ENCODE measurements around the gene PPP6R3.
A peak's percentile ranks its signal among the peaks of the same experiment; 100 is the strongest.
"Not testable (repeated sequence)": the region's sequence is repeated elsewhere in the genome, so short reads cannot be mapped to it uniquely, and the experiment has no call there.

The PPP6R3 gene

GRCh38 chr11:68609761-68610160 is 149.2 kb downstream of the PPP6R3 start:
- Mint-ChIP-seq H3K9me3 (no peaks in the 10 kb centered on the region), H3K27me3 (ENCODE audit: low read depth) (no peaks in the 10 kb centered on the region), H3K36me3 (ENCODE audit: low read depth) (peaks cover 92% of the 10 kb centered on the region), H3K4me3 (no peak overlapping the region), H3K4me1 (no peaks in the 10 kb centered on the region), H3K27ac (peak overlapping the region in 2 of 3 experiments; percentile 38 to 57)
- no peak for TF ChIP-seq CTCF (IDR thresholded peaks at IDR 0.05; ENCODE audit: unreplicated experiment in 3 of 3)

- peaks cover 92% of the 10 kb centered on the region for H3K36me3 Mint-ChIP-seq (ENCODE audit: low read depth)
- H3K27ac Mint-ChIP-seq: peak overlapping the region in 2 of 3 experiments; percentile 38 to 57
- peak in 1 of 3 experiments; percentile 41 for TF ChIP-seq CTCF (IDR thresholded peaks at IDR 0.05; ENCODE audit: unreplicated experiment in 3 of 3)
- H3K9me3 Mint-ChIP-seq: no peaks in the 10 kb centered on the region
- no peaks in the 10 kb centered on the region for H3K4me1 Mint-ChIP-seq
- H3K27me3 Mint-ChIP-seq (ENCODE audit: low read depth): no peaks in the 10 kb centered on the region
- no peak overlapping the region for H3K4me3 Mint-ChIP-seq
These were observed 150.0 kb downstream of the PPP6R3 start for GRCh38 chr11:68610452-68611116.

GRCh38 chr11:68615657-68616056 is 155.1 kb downstream of the PPP6R3 start:
- Mint-ChIP-seq H3K27me3 (ENCODE audit: low read depth) (no peaks in the 10 kb centered on the region), H3K4me3 (no peak overlapping the region), H3K9me3 (peaks cover 2% of the 10 kb centered on the region), H3K27ac (no peak overlapping the region), H3K4me1 (no peaks in the 10 kb centered on the region), H3K36me3 (ENCODE audit: low read depth) (peaks cover 57% of the 10 kb centered on the region)
- TF ChIP-seq CTCF (IDR thresholded peaks at IDR 0.05; ENCODE audit: unreplicated experiment in 3 of 3): no peak

- Mint-ChIP-seq H3K4me1 (no peaks in the 10 kb centered on the region), H3K27ac (no peak overlapping the region), H3K36me3 (ENCODE audit: low read depth) (peaks cover 34% of the 10 kb centered on the region), H3K4me3 (no peak overlapping the region), H3K9me3 (peaks cover 5% of the 10 kb centered on the region), H3K27me3 (ENCODE audit: low read depth) (peaks cover 8% of the 10 kb centered on the region)
- TF ChIP-seq CTCF (IDR thresholded peaks at IDR 0.05; ENCODE audit: unreplicated experiment in 3 of 3): no peak
These were observed 157.6 kb downstream of the PPP6R3 start for GRCh38 chr11:68617925-68618809.

GRCh38 chr11:68621826-68622225 is 161.3 kb downstream of the PPP6R3 start:
- H3K27ac Mint-ChIP-seq: no peak overlapping the region
- H3K36me3 Mint-ChIP-seq (ENCODE audit: low read depth): peaks cover 2% of the 10 kb centered on the region
- peaks cover 17% of the 10 kb centered on the region for H3K9me3 Mint-ChIP-seq
- no peak for TF ChIP-seq CTCF (IDR thresholded peaks at IDR 0.05; ENCODE audit: unreplicated experiment in 3 of 3)
- H3K4me1 Mint-ChIP-seq: no peaks in the 10 kb centered on the region
- no peak overlapping the region for H3K4me3 Mint-ChIP-seq
- H3K27me3 Mint-ChIP-seq (ENCODE audit: low read depth): peaks cover 16% of the 10 kb centered on the region

- Mint-ChIP-seq H3K27me3 (ENCODE audit: low read depth) (peaks cover 16% of the 10 kb centered on the region), H3K9me3 (peaks cover 17% of the 10 kb centered on the region)
- not testable (repeated sequence) for H3K4me1 Mint-ChIP-seq; H3K27ac Mint-ChIP-seq; H3K36me3 Mint-ChIP-seq (ENCODE audit: low read depth); H3K4me3 Mint-ChIP-seq
These were observed 163.2 kb downstream of the PPP6R3 start for GRCh38 chr11:68623706-68624105.

GRCh38 chr11:68625069-68625468 is 164.5 kb downstream of the PPP6R3 start:
- H3K27ac Mint-ChIP-seq; H3K4me3 Mint-ChIP-seq; H3K36me3 Mint-ChIP-seq (ENCODE audit: low read depth); H3K4me1 Mint-ChIP-seq: not testable (repeated sequence)
- peaks cover 15% of the 10 kb centered on the region for H3K9me3 Mint-ChIP-seq
- peaks cover 16% of the 10 kb centered on the region for H3K27me3 Mint-ChIP-seq (ENCODE audit: low read depth)

GRCh38 chr11:68626236-68626635 is 165.7 kb downstream of the PPP6R3 start:
- H3K36me3 Mint-ChIP-seq (ENCODE audit: low read depth); H3K4me1 Mint-ChIP-seq: not testable (repeated sequence)

GRCh38 chr11:68628837-68629236 is 168.3 kb downstream of the PPP6R3 start:
- H3K27me3 Mint-ChIP-seq (ENCODE audit: low read depth); H3K4me1 Mint-ChIP-seq; H3K4me3 Mint-ChIP-seq; H3K36me3 Mint-ChIP-seq (ENCODE audit: low read depth); H3K27ac Mint-ChIP-seq: not testable (repeated sequence)
- H3K9me3 Mint-ChIP-seq: peaks cover 12% of the 10 kb centered on the region

More at GRCh38 chr11:68626236-68626635, 165.7 kb downstream of the PPP6R3 start:
- Mint-ChIP-seq H3K9me3 (peaks cover 15% of the 10 kb centered on the region), H3K27me3 (ENCODE audit: low read depth) (peaks cover 13% of the 10 kb centered on the region)
- not testable (repeated sequence) for H3K27ac Mint-ChIP-seq, H3K4me3 Mint-ChIP-seq
